Limb (tissue), 2 donors: ENCODE data around the gene ISCA2.
A peak's percentile ranks its signal among the peaks of the same experiment; 100 is the strongest.

Experiments used
- DNase-seq, 2 donors: peaks; one replicate each; pipeline ENCODE4 v3.0.0-alpha.2; 2016; ENCODE audit errors: extremely low spot score in 2 of 2

ISCA2 gene

DNA sequence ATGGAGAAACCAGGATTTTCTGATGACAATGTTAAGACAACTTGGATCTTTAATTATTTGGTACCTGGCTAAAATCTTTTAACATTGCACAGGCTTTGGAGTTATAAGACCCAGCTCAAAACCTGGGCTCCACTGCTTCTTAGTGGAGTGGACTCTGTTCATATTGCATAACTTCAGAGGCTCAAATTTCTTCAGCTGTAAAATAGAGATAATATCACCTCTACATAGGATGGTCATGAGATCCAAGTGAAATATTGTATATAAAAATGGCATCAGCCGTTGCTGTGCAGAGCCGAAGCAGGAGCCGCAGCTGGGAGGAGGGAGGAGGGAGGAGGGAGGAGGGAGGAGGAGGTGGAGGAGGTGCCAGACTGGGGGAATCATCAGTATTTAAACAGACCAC is 11.0 kb upstream of the ISCA2 start:
- no peak for DNase-seq

DNA sequence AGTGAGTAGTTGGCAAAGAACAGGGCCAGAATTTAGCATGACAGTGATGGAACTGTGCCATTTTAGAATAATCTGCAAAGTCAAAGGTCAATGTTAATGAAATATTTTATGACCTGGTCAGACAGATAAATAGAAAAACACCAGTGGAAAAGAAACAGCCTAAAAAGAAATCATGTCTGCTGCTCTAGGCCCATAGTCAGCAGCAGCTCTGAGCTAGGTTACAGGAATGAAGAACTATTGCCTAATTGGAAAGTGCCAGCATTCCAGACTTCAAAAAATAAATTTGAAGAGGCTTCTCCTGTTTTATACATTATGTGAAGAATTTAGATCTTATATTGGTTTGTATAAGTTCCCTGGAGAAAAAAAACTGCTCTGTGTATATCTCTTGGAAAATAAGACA is 10.2 kb upstream of the ISCA2 start:
- no peak for DNase-seq

DNA sequence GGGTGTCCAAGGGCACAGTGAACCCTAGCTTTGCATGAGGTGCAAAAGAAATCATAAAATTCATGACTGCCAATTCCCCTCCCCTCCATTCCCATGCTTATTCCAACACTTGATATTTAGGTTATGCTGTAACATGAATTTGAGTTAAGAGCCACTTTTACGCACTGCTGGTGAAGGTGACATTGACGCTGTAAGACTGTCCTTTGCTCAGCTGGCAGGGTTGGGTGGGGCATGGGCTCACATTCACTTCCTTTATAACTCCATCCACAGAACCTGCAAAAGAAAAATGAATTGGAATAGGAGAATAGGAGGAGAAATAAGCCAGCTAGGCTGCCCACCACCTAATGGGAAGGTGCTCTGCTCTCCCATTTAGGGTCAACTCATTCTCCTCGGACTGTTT is 7.4 kb upstream of the ISCA2 start:
- DNase-seq, result no peak

DNA sequence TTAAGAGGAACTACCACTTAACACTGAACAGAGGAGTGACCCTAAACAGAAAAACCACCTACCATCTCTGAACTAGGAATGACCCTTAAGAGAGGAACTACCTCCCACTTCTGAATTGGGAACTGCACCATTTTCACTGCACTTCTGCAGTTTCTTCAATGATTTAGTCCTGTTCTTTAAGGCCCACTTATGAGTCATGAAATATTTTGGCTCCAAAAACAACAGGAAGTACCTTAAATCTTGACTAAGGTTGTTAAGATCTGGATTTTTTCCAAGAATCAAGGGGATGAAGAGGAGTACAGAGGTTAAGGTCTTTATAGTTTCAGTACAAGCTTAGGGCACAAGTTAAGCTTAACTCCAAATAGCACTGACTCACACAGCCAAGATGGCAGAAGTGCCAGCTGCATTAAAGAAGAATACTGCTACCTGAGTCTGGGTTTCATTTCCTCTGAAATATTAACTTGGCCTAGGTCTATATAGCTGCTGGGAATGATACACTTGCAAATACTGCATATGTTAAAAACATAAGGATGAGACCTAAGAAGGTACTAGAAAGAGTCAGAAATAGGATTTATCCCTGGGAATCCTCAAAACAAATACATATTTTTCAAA is 4.7 kb upstream of the ISCA2 start:
- DNase-seq, result no peak

DNA sequence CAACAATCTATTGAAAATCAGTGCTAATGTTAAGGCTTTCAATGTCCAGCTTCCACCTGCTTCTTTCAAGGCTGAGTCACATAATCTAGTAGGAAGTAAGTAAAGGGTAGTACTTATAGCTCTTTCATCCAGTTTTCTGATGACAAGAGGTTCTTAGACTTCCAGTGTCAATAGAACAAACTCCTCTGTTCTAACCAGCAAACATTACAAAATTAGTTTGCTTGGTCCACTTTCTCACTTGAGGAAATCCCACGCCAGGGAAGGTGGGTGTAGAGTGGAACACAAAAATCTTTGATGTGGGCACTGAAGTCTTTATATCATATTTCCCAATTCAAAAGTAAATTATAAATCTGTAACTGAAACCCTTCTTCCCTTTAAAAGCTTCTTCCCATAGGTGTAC is 3.1 kb upstream of the ISCA2 start:
- DNase-seq, result no peak

DNA sequence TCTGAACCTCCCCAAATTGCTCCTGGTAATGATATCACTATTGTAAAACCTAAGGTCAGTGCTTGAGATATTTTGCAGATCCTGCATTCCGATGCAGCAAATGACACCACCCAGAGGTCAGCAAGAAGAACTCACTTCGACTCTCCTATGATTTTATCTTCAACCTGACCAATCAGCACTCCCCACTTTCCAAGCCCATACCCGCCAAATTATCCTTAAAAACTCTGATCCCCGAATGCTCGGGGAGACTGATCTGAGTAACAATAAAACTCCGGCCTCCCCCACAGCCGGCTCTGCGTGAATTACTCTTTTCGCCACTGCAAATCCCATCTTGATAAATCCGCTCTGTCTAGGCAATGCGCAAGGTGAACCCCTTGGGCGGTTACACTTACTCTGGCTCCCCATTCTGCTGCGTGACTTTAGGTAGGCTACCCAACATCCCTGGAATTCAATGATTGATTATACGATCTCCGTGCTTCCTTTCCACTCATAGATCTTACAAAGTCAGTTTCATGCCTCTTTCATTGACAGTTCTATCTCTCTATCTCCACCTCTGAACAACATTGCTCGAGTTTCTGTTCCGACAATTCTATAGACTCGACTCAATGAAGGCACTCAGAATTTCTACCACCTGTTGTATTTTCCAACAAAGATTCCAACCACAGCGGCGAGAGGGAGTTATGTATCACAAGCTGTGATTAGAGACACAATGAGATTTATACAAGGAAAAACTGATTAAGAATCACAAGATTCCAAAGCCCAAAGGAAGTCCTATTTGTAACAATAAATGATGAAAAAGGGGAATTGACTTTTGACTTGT is 1.4 kb upstream of the ISCA2 start:
- DNase-seq, result peak in 1 of 2 donors; percentile 22

DNA sequence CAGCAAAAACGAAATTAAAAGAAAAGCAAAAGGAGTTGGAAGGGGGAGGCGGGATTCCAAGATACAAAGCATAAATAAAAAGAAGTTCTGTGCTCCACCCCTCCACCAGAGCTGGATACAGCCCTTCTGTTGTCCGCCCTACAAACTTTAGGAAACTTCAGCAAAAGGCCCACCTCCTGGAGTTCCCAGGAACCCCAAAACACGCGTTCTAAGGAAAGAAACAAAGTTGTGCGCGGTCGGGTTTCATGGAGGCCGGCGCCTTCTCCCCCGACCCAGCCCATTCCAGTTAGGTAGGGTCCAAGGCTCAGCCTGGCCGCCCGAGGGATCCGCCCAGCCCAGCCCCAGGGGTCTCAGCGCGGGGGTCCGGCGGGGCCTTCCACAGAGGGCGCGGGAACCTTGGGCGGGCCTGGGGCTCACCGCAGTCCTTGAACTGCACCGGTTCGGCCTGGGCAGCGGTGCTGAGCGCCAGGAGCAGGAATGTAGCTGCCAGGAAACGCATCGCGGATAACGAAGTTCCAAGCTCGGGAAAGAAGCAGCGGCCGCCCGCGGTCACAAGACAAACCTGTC is 706 bp upstream of the ISCA2 start, which contains the start of gene NPC2:
NPC2 (minus strand) TSS at position 530 of the 567 bp plus-strand sequence; CDS start at position 499, 31 bp downstream.
- peak in 1 of 2 donors; percentile 3 for DNase-seq

DNA sequence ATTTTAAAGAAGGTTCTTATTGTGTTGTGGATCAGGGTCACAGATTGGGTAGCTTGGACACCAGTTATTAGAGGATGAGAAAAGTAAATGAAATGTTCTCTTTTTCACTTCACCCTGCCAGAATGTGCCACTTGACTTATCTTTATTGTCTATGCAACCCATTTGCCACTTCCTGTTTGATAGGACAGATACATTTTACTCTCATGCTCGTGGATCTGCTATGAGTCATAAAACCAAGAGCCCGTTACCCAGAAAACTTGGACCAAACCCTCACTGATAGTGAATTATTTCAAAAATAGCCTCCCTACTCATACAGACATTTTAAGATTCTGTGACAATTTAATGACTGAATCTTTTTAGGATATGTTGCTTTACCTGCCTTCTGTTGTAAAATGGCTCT is 1.8 kb downstream of the ISCA2 start:
- DNase-seq, result no peak

DNA sequence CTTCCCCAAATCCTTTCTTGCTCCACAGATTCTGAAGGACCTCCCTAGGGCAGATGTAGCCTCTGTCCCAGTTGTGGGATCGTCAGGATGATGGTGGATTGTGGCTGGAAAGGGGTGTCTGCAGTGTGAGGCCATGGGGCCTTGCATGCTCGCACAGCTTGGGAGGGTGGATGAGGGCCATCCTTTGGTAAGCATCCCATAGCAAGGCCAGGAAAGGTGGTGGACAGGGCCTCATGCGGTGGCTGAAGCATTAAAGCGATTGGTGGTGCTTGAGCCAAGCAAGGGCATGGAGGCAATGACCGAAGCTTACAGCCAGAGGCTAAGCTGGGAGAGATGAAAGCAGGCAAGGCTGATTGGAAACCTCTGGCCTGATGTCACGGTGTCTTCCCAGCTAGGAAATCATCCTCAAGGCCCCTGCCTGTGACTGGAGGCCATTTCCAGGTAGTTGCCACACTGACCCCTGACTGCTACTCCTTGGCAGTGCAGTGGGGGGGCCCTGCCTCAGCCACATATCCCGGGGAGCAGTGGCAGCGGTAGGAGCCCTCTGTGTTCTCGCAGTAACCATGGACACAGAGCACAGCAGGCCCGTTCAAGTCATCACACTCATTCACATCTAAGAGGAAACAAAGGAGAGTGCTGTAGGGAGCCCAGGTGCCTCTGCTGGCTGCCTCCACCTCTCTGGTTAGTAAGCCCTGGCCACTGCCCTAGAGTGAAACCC is 7.0 kb downstream of the ISCA2 start:
- DNase-seq, result no peak

DNA sequence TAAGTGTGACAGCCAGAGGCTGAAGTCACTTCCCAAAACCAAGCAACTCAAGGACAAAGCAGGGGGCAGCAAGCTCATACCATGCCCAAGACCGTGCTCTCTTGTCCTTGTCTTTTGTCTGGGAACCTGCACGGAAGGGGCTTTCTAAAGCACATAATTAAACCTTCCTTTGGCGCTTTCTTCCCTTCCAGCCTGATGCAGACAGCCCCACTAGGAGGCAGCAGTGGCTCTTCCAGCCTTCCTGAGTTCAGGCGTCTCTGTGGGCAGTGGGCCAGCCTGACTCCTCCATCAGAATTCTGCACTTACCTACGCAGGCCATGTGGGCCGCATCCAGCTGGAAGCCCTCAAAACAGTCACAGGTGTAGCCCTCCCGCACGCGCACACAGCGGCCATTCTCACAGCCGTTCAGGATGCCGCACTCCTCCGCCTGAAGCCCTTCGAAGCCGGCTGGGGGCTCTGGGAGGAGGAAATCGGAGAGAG is 7.6 kb downstream of the ISCA2 start:
- peak; percentile 79 to 87 for DNase-seq

DNA sequence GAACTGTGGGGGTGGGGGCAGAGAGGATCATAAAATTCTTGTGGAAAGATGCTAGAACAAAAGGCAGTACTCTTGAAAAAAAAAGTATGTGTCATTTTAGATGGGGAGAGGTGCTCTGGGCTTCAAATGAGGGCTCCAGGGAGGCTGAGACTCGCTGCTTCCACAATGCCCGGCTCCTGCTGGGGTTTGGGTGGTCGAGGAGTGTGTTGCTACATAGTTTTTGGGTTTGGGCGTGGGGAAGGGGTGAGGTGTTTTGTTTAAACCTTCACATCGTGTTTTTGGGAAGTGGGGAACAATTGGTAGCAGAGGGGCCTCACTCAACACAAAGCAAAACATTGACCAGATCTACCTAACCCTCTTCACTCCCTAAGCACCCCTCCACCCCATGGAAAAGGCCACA is 8.1 kb downstream of the ISCA2 start:
- no peak for DNase-seq

DNA sequence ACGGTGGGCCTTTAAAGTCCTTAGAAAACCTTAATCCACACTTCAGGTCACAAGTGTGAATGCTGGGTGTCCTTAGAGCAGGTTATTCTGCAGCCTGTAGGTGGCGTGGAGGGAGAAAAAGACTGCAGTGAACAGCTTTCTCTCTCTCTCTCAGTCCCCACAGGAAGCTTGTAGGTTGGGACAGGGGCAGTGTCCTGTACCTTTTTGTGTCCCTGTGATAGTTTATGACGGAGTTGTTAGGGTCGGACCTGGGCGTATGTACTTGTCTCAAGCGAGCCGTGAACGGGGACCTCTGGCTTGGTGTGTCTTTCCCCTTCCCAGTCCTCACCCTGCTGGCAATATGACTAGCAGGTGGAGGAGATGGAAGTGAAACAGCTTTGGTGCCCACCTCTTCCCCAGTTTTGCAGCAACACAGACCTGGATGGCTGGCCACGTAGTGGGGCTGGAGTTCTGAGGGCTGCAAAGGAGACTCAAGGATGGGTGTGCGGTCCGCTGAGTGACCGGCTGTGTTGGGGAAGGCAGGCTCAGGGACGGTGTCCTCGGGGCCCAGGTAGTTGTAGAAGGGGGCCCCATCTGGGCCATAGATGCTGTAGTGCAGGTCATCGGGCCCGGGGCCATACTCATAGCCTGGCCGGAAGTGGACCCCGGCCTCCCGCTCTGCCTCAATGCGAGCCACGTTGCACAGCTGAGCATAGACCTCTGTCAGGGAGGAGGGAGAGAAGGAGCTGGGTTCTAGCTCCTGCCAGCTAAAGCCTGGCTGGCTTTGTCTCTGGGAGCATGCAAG is 8.9 kb downstream of the ISCA2 start:
- DNase-seq, result peak in 1 of 2 donors; percentile 25

DNA sequence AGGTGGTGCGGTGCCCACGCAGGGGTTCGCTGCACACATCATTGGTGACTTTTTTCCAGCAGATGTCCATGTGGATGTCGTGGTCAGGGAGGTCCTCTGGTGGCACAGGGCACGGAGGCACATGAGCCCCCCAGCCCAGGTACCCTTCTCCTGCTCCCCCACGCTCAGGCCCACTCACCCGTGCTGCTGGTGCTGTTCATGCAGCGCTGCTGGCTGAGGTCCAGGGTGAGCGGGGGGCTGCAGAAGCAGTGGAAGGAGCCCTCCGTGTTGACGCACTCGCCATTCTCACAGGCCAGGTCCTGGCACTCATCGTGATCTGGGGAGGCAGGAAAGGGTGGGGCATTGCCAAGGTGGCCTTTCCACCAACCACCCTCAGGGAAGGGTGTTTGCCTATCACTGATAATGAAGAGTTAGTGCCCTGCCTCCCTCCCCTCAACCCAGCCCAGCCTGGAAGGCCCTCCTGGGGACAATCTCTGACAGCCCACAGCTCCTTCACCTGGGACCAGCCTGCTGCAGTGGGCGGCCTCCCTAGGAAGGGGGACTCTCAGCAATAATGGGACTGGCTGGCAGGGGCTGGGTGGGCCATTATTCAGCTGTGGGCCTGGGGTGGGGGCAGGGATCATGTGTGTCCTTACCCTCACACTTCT is 9.8 kb downstream of the ISCA2 start:
- no peak for DNase-seq

DNA sequence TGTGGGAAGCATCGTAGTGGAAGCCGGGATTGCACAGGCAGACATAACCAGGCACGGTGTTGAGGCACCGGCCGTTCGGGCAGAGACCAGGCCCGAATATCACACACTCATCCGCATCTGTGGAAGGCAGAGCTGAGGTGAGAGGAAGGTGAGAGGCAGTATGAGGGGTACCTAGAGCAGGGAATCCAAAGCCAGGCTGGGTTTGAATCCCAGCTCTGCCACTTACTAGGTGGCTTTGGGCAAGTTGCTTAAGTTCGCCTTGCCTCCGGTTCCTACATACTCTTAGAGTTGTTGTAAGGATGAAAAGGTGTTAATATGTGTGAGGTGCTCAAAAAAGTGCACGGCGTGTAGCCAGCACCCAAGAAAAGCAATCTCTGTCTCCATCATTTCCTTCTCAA is 10.4 kb downstream of the ISCA2 start:
- DNase-seq, result no peak

DNA sequence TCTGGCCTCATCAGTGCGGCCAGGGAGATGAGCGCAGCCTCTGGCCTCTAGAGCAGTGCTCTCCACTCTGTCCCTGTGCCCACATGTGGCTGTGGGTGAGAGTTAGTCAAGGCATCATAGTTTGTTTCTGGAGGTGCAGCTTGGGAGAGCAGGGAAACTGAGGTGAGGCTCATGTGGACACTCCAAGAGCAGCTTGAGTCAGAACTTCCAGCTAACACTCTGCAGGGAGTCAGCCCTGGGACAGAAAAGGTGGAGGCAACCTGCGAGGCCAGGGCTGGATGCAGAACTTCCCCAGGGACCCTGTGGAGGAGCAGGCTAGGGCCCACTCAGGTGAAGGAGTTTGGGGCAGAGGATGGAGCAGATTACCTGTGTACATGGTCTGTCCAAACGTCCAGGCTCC is 10.8 kb downstream of the ISCA2 start:
- DNase-seq, result no peak

DNA sequence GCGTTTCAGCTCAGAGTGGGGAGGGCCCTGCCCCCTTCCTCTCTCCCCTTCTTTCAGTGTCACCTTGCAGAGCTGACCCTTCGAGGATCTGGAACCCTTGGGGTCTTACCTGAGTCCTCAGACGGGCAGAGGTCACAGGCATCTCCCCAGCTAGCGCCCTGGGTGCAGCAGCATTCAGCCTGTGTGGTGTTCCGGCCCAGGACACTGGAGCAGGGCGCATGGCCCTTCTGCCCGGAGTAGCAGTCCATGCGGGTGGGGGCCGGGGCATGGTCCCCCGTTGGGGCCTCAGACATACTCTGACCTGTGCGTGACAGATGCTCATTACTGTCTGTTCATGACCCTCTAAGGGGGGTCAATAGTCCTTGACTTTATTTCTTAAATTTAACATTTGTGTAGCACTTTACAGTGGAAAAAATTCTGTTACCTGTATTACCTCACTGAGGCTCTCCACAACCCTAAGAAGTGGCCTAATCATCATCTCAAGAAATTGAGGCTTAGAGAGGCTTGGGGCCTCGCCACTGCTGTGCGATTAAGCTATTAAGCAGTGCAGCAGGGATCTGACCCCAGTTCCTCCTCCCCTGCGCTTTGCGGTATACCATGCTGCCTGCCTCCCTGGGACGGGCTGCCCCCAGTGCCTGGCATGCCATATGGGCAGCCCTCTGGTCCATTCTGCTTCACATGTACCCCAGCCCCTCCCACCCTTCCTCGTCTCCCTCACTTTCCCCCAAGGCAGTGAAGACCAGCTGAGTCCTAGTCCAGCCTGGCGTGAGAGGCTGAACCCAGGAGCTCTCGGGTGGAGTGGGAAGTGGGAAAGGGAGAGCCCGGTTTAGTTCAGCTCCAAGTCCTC is 11.5 kb downstream of the ISCA2 start:
- no peak for DNase-seq

DNA sequence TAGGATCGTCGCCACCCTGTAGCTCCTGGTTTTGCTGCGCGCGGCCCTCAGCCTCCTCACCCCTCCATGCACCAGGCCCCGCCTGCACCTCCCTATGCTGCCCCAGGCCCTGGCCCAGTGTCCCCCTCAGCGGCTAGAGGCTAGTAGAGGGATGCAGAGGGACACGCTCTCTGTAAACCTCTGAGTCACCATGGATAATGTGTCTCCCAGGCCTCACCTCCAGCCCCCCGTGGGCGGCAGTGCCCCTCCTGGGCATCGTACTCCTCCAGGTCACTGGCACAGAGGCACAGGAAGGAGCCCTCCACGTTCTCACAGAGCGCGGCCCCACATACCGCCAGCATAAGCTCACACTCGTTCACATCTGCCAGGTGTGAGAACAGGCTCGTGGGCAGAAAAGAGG is 12.3 kb downstream of the ISCA2 start:
- peak in 1 of 2 donors; percentile 29 for DNase-seq

DNA sequence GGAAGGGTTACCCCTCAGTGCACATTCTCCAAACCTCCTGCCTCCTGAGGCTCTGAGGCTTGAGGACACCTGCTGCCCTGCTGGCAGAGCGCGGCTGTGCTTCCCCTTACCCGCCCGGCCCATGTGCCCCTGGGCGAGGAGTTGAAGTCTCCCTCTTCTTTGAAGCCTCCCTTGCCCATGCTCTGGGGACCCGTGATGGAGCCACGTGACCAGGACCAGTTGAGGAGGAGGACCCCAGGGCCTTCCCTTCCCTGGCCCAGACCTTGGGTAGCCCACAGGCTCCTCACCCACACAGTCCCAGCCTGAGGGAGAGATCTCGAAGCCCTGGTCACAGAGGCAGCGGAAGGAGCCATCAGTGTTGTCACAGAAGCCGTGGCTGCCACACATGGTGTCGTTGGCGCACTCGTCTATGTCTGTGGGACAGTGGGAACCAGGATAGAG is 12.9 kb downstream of the ISCA2 start:
- DNase-seq, result no peak

DNA sequence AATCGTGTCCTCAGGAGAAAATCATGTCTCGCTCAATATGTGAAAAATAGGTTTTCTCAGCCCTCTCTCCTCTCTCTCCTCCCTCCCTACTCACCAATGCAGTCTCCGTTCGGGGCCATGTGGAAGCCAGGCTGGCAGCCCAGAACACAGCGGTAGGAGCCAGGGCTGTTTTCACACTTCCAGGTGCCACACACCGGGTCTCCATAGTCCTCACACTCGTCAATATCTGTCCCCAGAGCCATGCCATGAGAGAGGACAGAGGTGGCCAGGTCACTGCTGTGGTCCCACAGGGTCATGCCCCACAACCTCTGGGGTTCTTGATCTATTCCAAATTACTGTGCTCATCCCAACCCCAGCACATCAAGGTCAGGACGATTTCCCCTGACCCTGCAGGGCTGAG is 13.5 kb downstream of the ISCA2 start:
- DNase-seq, result no peak

DNA sequence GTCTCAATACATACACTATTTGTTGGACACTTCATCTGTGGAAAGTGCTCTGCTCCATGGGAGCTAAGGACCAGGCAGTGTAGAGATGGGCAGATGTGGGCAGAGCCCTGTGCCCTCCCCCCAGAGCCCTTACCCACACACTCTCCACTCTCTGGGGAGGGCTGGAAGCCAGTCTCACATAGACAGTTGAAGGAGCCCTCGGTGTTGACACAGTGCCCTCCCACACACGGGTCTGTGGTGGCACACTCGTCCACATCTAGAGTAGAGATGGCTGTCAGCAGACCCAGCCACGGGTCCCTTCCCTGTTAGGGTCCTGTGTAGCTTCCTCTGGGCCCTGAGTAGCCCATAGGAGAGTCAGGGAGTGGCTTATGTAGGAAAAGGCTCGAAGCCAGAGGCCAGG is 14.3 kb downstream of the ISCA2 start:
- DNase-seq, result peak in 1 of 2 donors; percentile 14
